ENCODE results near the gene THAP10.
"Not testable (repeated sequence)": the region's sequence is repeated elsewhere in the genome, so short reads cannot be mapped to it uniquely, and the experiment has no call there.

The THAP10 gene

DNA sequence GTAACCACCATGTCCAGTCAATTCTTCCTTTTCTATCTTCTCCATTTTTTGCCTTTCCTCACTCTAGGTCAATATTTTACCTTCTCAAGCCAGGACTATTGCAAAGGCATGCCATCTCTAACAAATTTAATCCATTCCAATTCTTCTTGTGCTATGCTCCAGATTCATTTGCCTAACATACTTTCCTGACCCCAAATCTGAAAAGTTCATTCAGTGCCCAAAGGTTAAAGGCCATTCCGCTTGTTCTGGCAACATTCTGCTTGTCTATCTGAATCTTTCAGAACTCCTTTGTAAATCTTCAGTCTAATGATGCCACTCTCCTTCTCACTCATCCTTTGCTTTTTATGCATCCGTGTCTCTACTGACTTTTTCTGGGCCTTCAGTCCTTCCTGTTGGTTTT lies 15.6 kb downstream of the THAP10 start:
- no peak for DNase-seq (ENCODE audit: low read depth in 2 of 2)

- no peak for DNase-seq (ENCODE audit: low read depth in 2 of 2)
Measured at GRCh38 chr15:70876011-70876410, 16.2 kb downstream of the THAP10 start.

GRCh38 chr15:70875001-70875782 lies 17.0 kb downstream of the THAP10 start:
- DNase-seq (ENCODE audit: low read depth in 2 of 2): no peak

DNA sequence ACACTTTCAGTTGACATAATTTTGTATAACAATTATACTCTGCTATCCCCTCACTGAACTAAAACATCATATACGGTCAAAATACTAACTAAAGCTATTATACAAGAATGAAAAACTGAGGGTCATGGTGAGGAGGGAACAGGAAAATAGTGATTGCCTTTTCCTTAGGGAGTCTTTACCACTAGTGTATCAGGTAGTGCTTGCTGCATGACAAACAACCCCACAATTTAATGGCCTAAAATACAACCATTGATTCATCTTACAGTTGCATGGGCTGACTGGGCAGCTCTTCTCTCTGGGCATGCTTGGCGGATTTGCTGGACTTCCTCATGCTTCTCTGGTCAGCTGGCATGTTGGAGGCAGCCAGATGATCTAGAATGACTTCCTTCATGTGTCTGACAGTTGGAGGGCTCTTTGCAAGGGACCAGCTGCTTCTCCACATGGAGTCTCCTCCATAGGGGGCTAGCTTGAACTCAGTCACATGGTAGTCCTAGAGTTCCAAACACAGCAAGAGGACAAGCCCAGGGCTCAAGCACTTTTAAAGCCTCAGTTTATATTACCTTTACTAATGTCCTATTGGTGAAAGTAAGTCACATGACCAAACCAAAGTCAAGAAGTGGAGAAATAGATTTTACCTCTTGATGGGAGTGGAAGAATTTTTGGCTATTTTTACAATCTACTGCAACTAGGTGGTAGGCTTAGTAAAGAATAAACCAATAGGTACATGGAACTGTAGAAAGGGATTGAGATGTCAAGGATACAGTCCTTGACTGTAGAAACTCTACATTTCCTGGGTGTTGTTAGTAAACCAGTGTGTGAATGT lies 18.8 kb downstream of the THAP10 start:
- no peak for DNase-seq (ENCODE audit: low read depth in 2 of 2)

GRCh38 chr15:70871490-70871889 lies 20.7 kb downstream of the THAP10 start:
- DNase-seq (ENCODE audit: low read depth in 2 of 2): not testable (repeated sequence)

- DNase-seq (ENCODE audit: low read depth in 2 of 2): no peak
Measured at GRCh38 chr15:70870051-70870450, 22.2 kb downstream of the THAP10 start.

GRCh38 chr15:70869346-70869745 lies 22.9 kb downstream of the THAP10 start:
- no peak for DNase-seq (ENCODE audit: low read depth in 2 of 2)

DNA sequence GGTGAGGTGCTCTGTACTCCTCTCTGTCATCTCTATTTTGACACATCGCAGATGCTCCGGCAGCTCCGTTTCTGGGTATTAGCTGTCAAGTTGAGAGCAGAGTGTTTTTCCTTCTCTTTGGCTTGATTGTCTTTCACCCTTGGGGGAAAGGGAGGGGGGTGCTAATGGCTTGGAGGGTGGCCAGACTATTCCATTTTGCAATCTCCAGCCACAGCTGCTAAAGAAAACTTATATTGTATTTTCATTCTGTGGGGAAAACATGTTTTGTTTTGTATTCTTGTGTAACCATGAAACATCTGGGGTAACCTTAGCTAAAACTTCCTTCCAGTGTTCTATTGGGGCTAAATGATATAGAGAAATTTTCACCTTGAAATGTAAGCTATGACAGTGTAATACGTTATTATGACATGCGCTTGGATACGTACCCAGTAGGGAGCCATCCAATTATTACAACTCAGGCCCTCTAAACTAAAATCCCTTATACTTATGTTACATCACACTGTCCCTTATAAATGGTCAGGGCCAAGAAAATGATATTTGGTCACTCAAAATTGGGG lies 24.2 kb downstream of the THAP10 start:
- no peak for DNase-seq (ENCODE audit: low read depth in 2 of 2)

DNA sequence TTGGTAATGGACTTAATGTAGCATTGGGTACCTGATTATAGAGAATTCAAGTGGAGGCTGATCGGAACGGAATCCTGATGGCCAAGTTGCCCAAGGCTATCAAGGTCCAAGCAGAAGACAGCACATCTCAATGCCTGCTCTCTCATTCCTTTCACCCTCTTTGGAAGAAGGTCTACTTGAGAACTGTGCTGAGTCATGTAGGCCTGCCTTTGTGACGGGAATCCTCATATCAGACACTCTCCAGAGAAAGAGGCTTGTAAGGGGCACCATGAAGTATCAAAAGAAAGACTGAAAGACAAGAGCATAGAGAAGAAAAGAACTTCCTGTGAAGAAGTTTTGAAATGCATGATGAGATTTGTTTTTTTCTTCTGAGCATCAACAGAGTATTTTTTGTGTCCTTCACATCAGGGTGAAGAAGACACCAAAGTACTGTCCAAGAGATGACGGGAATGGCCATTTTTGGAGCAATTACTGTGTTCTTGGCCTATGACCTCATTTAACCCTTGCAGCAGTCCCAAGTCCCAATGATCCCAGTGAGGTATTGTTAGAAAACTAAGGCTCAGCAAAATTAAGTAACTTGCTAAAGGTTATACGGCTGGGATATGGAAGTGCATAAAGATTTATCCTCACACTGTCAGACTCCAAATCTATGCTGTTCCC lies 25.1 kb downstream of the THAP10 start:
- DNase-seq (ENCODE audit: low read depth in 2 of 2): no peak

GRCh38 chr15:70863450-70864218 lies 28.6 kb downstream of the THAP10 start:
- DNase-seq (ENCODE audit: low read depth in 2 of 2): no peak

GRCh38 chr15:70859998-70860397 lies 32.2 kb downstream of the THAP10 start:
- DNase-seq (ENCODE audit: low read depth in 2 of 2): no peak

DNA sequence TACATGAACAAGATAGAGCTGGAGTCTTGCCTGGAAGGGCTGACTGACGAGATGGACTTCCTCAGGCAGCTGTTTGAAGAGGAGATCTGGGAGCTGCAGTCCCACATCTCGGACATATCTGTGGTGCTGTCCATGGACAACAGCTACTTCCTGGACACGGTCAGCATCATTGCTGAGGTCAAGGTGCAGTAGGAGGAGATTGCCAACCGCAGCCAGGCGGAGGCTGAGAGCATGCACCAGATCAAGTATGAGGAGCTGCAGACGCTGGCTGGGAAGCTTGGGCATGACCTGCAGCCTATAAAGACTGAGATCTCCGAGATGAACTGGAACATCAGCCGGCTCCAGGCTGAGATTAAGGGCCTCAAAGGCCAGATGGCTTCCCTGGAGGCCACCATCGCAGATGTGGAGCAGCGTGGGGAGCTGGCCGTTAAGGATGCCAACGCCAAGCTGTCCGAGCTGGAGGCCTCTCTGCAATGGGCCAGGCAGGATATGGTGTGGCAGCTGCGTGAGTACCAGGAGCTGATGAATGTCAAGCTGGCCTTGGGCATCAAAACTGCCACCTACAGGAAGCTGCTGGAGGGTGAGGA lies 32.8 kb downstream of the THAP10 start:
- no peak for DNase-seq (ENCODE audit: low read depth in 2 of 2)

DNA sequence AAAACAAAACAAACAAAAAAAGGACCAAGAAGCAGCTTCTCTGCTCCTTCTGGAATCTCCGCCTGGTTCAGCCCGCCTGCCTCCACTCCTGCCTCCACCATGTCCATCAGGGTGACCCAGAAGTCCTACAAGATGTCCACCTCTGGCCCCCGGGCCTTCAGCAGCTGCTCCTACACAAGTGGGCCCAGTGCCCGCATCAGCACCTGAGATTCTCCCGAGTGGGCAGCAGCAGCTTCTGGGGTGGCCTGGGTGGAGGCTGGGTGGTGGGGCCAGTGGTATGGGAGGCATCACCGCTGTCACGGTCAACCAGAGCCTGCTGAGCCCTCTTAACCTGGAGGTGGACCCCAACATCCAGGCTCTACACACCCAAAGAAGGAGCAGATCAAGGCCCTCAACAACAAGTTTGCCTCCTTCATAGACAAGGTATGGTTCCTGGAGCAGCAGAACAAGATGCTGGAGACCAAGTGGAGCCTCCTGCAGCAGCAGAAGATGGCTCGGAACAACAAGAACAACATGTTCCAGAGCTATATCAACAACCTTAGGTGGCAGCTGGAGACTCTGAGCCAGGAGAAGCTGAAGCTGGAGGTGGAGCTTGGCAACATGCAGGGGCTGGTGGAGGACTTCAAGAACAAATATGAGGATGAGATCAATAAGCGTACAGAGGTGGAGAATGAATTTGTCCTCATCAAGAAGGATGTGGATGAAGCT lies 33.5 kb downstream of the THAP10 start:
- not testable (repeated sequence) for DNase-seq (ENCODE audit: low read depth in 2 of 2)

GRCh38 chr15:70857562-70858285 lies 34.5 kb downstream of the THAP10 start:
- no peak for DNase-seq (ENCODE audit: low read depth in 2 of 2)

DNA sequence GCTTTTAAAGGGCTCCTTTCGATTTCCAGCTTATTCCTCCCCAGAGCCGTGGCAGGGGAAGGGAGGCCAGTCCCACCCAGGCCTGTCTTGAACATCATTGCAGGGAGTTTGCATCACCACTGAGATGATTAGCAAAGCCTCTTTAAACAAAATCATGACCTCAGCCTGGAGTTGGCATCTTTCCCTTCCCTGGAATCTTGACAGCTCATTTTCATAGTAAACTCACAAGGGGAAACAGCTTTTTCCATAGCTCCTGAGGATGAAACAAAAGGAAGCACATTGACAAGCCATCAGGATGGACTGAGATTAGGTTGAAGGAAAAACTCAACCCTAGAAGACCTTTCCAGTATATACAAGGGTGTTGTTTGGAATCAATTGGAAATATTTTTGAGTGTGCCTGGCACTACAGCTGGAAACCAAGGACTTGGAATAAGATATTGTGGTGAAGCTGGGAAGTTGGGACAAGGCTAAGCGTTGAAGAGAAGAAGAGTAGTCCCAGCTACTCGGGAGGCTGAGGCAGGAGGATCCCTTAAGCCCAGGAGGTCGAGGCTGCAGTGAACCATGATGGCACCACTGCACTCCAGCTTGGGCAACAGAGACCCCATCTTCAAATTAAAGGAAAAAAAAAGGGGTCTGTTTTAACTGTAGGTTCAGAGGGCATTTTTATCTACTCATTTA lies 35.2 kb downstream of the THAP10 start:
- no peak for DNase-seq (ENCODE audit: low read depth in 2 of 2)

DNA sequence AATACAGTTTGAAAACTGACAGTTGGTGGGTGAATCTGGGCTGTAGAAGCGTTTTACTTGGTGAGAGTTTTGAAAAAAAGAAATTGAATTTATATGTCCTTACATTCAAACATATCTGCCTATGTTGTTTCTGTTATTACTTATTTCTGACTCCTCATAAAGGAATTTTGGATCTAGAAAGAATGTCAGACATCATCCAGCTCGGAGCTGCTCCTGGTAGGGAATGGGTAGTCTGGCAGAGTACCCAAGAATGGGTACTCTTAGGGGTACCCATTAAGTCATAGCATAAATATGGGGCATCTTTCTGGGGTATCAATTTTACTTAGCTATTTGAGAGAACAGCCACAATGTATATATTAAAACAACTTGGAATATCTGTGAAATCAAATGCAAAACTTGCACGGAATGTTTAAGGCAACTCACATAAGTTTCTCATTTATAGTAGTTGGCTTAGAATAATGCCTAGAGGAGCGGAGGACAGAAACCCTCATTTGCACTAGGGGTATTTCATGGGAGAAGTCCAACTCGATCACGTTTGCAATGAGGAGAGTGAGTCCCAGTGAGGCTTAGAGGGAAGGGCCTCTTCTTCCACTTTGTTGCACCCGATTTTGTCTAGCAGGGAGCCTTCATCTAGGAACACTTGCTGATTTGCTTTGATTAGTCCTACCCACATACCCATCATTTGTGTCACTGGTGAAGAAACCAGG lies 35.9 kb downstream of the THAP10 start:
- DNase-seq (ENCODE audit: low read depth in 2 of 2): no peak

- no peak for DNase-seq (ENCODE audit: low read depth in 2 of 2)
Measured at GRCh38 chr15:70855764-70856163, 36.5 kb downstream of the THAP10 start.

GRCh38 chr15:70854666-70854976 lies 37.6 kb downstream of the THAP10 start:
- DNase-seq (ENCODE audit: low read depth in 2 of 2): no peak

Measured in stimulated activated CD4-positive, alpha-beta T cell treated with anti-CD3 and anti-CD28 coated beads, Interleukin-1b, Interleukin-23, amount 100 ng/mL, for 1 hour (primary cell).